GM12801 (cell line): ENCODE results near the gene MYO10.

Experiments used
- CTCF ChIP-seq: IDR thresholded peaks from one replicate; pipeline ENCODE4 v1.5.1; 2011; ENCODE audit warnings: control low read depth; ENCODE audit not compliant: insufficient read length; ENCODE audit errors: extremely low read depth

Gene MYO10

GRCh38 chr5:16937503-16938161 lies 1.5 kb upstream of the MYO10 start:
- no peak for TF ChIP-seq CTCF

DNA sequence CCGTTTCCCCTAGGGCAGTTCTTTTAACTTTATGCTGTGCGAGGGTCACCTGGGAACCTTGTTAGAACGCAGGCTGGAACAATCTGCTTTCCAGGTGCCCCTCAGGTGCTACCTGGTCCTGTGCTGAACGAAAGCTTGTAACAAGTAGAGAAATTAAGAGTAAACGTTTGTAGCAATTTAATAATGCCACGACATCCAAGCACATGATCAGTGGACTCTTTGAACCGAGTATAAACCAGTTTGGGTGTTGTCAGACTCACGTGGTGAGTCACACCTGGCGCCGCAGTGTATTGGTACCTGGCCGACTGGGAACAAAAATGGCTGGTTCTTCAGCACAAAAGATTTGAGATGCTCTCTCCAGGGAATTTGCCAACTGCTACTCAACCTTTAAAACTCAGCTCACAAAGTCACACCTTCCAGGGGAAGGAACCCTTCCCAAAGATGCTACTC lies 926 bp upstream of the MYO10 start:
- no peak for TF ChIP-seq CTCF

DNA sequence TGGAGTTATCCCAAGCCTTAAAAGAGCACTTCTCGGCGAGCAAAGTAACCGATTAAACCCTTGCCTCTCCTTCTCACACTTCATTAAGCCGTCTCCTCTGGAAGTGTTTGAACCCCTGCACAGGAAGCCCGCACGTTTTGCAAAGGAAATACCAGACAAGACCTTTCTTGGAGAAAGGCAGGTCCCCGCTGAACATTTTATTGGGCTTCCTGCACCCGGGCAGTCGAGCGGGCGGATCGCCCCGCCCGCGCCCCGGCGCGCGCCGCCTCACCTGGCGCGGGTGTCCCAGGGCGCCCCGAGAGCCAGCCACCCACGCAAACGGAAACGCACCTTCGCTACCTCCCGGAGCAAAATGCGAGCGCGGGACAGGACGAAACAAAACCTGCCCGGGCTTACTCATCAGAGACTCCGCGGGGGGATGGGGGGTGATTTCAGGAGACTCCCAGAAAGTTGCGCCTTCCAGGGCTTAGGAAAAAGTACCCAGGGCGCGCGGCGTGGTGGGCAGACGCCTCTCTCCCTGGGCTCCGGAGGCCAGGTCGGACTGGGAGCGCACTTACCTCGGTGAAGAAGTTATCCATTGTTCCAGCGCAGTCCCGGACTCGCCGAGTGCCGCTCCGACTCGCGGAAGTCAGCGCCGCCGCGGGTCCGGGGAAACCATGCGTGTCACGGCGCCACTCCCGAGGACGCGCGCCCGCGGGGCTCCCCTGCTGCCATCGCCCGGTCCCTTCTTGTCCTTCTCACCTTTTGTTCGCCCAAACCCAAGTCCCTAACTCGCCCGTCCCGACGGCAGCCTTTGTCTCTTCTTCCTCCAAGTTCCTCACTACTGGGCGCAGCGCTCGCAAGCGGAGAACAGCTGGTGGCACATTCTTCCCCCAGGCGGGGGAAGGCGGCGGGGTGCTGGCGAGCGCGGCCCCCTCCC lies 598 bp downstream of the MYO10 start:
- TF ChIP-seq CTCF: no peak

DNA sequence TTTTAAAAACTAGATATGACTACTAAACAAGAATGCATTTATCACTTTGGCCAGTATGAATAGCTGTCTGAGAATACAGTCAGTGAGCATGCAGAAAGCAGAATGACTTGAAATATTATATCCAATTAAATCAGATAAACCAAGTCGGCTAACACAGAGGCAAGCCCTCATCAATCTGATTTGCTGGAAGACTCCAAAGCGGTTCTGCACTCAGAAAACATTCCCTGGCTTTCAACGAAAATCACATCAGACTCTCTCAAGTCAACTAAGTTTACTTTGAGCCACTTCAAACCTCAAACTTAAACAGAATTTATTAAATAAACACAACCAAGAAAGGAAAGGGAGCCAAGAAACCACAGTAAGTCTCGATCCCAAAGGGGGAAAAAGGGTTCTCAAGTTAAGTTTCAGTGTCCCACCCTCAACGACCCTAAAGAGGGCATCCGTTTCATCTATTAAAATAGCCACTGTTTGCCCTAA lies 1.4 kb downstream of the MYO10 start:
- no peak for TF ChIP-seq CTCF

GRCh38 chr5:16934123-16934522 lies 2.0 kb downstream of the MYO10 start:
- TF ChIP-seq CTCF: no peak

GRCh38 chr5:16933337-16933736 lies 2.8 kb downstream of the MYO10 start:
- TF ChIP-seq CTCF: no peak

DNA sequence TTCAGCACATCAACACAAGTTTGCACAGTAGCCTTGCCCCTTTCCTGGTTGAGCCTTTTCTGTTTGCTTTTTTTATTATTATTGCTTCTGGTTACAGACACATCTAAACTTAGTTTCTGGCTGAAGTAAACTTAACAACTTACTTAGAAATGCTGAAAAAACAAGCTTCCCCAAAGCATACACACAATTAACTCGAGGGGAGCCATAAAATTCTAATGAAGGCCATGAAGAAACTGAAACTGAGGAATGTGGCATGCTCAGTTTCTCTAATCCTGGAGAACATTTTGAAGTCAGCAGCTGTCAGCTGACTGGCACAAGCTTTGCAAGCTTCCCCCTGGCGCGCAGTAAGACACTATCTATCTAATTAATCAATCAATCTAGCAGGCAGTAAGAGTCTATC lies 3.7 kb downstream of the MYO10 start:
- TF ChIP-seq CTCF: no peak
